GM12872 (cell line): Measurements from ENCODE around the gene SLC25A51.

Experiments used
- TF ChIP-seq, protein P1 (sequence below): IDR thresholded peaks from 3 replicates; pipeline ENCODE4 v1.5.1; 2011; ENCODE audit warnings: low read depth, mild to moderate bottlenecking, low read length, moderate library complexity; ENCODE audit not compliant: insufficient read depth

Gene SLC25A51

DNA sequence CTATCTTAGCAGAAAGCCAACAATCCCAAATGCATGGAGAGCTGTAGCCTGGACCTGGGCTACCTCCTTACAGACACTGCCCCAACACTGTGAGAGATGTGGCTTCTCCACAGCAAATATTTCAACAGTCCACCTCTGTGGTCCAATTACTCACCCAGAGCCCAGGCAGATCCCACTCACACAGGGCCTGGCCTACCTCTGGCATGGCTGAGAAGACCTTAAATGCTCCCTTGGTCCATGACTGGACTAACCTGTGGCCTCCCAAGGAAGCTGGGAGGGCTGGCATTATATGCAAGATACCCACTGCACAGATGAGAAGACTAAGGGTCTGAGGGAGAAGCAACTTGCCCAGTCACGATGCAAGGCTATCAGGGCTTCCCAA is 22.8 kb upstream of the SLC25A51 start:
- TF ChIP-seq, protein P1, sequence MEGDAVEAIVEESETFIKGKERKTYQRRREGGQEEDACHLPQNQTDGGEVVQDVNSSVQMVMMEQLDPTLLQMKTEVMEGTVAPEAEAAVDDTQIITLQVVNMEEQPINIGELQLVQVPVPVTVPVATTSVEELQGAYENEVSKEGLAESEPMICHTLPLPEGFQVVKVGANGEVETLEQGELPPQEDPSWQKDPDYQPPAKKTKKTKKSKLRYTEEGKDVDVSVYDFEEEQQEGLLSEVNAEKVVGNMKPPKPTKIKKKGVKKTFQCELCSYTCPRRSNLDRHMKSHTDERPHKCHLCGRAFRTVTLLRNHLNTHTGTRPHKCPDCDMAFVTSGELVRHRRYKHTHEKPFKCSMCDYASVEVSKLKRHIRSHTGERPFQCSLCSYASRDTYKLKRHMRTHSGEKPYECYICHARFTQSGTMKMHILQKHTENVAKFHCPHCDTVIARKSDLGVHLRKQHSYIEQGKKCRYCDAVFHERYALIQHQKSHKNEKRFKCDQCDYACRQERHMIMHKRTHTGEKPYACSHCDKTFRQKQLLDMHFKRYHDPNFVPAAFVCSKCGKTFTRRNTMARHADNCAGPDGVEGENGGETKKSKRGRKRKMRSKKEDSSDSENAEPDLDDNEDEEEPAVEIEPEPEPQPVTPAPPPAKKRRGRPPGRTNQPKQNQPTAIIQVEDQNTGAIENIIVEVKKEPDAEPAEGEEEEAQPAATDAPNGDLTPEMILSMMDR: no peak

DNA sequence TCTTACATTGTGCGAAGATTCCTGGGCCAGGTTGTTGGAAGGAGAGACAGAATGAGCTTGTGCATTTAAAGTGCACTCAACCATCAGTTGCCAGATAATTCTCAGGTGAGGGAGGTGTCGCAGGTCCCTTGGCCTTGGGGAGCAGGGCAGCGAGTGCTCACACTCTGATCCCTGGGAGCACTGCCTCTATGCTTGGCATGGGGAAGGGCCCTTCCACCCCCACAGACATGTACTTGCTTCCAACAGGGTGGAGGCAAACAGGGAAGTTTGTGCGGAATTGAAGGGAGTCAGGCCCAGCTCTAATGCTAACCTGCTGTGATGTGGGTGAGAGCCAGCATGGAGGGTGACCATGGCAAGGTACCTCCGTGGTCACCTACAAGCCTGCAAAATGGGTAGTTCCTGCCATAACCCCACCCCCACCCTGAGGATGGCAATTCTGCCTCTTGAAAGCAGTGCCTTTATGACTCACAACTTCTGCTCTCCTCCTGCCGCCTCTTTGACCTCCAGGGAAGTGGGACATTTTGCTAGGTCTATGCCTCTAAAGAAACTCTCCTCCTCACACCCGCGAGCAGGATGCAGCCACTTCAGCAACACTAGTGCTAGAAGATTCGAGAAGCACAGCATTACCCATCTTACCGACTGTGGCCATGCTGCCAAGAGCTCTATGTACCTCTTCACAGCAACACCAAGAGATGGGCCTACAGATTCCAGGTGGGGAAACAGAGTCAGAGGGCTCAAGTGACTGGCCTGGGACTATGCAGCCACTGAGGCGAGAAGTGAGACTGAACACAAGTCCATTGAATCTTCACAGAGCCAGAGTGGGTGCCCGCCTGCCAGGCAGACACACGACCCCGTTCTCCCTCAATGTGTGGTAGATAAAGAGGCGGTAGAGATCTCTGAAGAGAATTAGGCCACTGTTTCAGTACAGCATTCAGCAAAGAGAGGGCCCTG is 22.1 kb upstream of the SLC25A51 start:
- TF ChIP-seq, protein P1: no peak

DNA sequence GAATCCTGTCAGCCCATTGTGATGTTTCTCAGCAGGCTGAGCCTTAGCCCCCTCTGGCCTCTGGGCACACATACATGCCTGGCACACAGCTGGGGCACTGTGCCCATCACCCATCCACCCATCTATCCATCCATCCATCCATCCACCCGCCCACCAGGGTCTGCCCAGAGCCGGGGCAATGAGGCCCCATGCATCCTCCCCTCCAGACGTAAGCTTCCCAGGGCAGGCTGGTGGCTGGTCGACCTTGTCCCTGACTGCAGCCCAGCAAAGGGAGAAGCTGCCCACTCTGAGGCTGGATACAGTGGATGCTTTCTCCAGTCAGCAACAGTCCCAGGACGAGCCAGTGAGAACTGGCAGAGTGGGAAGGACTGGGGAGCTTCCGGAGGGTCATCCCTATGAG is 21.1 kb upstream of the SLC25A51 start:
- TF ChIP-seq, protein P1: no peak

DNA sequence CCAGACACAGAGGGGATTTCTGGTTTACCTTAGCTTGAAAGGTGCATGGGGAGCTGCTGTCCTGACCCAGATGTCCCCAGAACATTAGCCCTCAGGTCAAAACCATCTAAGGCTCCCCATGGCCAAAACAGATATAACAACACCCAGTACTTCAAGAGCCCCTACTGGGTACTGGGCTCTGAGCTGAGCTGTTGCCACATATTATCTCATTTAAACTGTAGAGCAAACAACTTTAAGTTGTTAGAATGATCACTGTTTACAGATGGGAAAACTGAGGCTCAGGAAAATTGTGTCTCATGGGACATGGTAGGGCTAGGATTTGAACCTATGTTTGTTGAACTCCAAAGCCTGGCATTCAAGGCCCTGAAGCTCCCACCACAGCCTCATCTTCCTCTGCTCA is 20.6 kb upstream of the SLC25A51 start:
- TF ChIP-seq, protein P1: no peak

DNA sequence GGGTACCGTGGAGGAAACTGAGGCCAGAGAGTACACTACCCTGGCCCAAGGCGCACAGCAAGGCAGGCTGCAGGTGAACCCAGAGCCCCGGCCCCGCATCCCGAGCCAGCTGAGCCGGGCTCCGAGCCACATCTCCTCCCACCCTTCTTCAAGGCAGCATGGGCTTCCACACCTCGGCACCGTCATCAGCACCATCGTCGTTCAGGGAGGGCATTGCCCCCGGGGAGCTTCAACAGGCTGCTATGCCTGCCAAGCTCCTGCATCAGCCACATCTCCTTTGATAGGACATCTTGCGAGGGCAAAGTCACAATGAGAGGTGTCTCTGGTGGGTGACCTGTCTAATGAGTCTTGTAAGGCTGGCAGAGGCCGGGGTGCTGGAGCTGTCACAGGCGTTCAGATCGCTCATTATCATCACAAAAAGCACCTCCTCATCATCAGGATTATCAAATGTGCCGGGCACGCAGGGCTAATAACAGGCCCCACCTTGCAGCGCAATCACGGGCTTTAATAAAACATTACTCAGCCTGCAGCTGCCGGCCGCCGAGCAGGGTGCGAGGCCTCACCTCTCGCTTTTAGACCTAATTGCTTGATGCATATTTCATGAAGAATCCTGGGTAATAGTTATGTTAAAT is 20.0 kb upstream of the SLC25A51 start:
- TF ChIP-seq, protein P1: no peak

DNA sequence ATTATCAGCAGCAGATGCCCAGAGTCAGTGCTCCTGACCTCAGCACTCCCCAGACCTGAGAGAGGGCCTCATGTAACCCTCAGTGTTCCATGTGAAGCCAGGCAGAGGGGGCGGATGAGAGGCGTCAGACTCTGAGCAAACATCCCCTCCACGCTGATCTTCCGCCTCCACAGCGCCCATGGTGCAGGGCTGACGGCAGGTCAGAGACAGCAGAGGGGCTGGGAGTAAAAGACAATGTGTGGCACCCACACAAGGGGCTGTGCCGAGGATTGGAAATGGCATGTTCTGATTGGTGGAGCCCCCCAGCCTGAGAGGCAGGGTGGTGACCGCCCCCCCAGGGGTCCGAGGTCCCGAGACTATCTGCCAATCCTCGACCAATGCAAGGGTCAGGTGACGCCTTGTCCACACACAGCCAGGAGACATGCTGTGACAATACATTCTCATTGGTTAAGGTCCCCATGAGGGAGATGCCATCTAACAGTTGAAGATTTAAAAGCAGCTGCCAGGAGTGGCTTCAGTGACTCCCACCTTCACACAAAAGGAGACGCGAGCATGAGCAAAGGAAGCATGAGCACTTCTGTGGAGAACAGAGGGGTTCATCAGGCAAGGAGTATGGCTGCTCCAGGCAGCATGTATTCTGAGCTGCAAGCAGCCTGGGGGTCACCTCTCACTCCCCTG is 19.3 kb upstream of the SLC25A51 start:
- TF ChIP-seq, protein P1: no peak

DNA sequence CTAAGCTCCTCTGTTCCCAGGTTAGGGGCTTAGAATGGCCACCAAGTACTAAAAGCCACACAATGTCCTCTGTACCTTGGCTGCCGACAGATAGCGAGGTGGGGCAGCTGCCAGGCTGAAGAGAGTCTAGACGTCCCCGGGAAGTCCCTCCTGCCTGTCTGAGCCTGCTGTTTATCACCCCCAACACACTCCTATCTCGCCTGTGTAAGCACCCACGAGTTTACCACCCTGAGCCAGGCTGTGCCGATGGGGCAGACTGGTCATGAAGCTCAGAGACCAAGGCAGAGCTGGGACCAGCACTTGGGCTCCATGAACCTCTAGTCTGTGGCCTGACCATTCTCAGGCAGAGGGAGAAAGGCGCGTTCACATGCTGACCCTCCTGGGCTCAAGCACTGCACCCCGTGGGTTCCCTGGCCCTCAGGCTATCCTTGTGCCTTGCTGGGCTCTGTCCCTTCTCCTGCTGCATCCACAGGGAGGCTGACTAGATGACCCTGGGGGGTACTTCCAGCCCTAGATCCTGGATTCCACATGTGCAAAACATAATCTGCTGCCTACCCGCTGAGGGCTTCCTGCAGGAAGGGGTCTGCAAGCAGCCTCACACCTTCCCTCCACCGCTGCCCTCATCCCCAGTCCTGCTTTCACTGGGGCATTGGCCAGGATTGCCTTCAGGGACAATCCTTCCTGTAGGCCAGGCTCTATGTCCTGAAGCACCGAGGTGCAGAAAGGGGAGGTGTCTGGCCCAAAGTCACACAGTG is 18.6 kb upstream of the SLC25A51 start:
- TF ChIP-seq, protein P1: no peak
